Chondrocyte (in vitro differentiated cells): ENCODE data around the gene CASZ1. TPM values are rescaled to one million over a fixed set of nuclear protein-coding genes. Genes with fewer than 3 reads are reported as not detected.

ENCODE experiments used
- DNase-seq: peaks from one replicate; pipeline ENCODE4 v3.0.0; 2021; ENCODE audit warnings: mixed read lengths, low spot score
- H3K27ac Mint-ChIP-seq: one replicate; pipeline ENCODE4 v1.8.0; 2021; ENCODE audit warnings: mild to moderate bottlenecking, moderate library complexity, mixed read lengths; ENCODE audit not compliant: unreplicated experiment
- H3K27me3 Mint-ChIP-seq: 2 replicates; pipeline ENCODE4 v1.8.0; 2021; ENCODE audit warnings: low read depth, mixed read lengths
- H3K36me3 Mint-ChIP-seq: 2 replicates; pipeline ENCODE4 v1.8.0; 2021; ENCODE audit warnings: low read depth, mixed read lengths
- H3K4me1 Mint-ChIP-seq: 2 replicates; pipeline ENCODE4 v1.8.0; 2021; ENCODE audit warnings: low read depth, mild to moderate bottlenecking, mixed read lengths
- H3K4me3 Mint-ChIP-seq: one replicate; pipeline ENCODE4 v1.8.0; 2021; ENCODE audit warnings: mild to moderate bottlenecking, moderate library complexity, mixed read lengths; ENCODE audit not compliant: unreplicated experiment
- H3K9me3 Mint-ChIP-seq: 2 replicates; pipeline ENCODE4 v1.8.0; 2021; ENCODE audit warnings: low read depth, mixed read lengths
- total RNA-seq: library from RNA; stranded (reverse); gene quantifications from 3 replicates; pipeline ENCODE4 v1.2.1, GENCODE V29; 2021
- TF ChIP-seq, protein P1 (sequence below): fragments of 200-600 bp; sonication (generic); IDR thresholded peaks from 2 replicates; pipeline ENCODE4 v1.5.0; 2021; ENCODE audit warnings: antibody characterized with exemption, mild to moderate bottlenecking, moderate library complexity

The CASZ1 gene
- total RNA-seq, 1 donor from 2014 or later = 4.1 TPM

- H3K9me3 Mint-ChIP-seq = no peaks in the 10 kb centered on the region
- no peaks in the 10 kb centered on the region for H3K36me3 Mint-ChIP-seq
- TF ChIP-seq, protein P1, sequence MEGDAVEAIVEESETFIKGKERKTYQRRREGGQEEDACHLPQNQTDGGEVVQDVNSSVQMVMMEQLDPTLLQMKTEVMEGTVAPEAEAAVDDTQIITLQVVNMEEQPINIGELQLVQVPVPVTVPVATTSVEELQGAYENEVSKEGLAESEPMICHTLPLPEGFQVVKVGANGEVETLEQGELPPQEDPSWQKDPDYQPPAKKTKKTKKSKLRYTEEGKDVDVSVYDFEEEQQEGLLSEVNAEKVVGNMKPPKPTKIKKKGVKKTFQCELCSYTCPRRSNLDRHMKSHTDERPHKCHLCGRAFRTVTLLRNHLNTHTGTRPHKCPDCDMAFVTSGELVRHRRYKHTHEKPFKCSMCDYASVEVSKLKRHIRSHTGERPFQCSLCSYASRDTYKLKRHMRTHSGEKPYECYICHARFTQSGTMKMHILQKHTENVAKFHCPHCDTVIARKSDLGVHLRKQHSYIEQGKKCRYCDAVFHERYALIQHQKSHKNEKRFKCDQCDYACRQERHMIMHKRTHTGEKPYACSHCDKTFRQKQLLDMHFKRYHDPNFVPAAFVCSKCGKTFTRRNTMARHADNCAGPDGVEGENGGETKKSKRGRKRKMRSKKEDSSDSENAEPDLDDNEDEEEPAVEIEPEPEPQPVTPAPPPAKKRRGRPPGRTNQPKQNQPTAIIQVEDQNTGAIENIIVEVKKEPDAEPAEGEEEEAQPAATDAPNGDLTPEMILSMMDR = no peak
- no peak for DNase-seq
- peaks cover 5% of the 10 kb centered on the region for H3K4me1 Mint-ChIP-seq
- H3K27me3 Mint-ChIP-seq = no peaks in the 10 kb centered on the region
- no peak overlapping the region for H3K4me3 Mint-ChIP-seq
- no peak overlapping the region for H3K27ac Mint-ChIP-seq
Observed at GRCh38 chr1:10659218-10659617, 137.2 kb downstream of the CASZ1 start.

DNA sequence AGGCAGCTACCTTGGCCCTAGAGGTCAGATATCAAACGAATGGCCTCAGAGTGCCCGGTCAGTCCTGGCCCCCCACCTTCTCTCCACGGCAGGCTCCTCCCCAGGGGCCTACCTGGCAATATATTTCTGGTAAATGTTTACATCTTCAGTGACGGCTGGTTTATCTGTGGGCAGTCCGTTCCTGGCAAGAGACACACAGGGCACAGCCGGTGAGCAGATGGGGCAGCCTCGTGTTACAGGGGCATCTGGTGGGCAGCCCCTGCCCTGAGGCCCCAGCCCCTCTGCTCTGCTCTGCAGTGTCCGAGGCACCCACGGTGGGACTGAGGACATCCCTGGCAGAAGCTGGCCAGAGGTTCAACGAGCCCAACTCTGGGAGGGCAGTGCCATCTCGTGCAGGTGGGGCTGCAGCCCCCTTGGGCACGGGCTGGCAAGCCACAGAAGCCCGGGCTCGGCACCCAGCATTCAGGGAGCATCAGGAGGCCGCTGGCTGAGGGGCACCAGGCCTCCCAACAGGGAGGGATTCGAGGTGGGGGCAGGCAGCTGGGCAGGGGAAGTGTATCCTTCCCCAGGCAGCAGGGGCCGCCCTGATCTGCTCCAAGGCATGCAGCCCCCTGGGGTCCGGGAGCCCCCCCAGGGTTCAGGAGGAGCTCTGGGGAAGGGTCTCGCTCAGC is 137.9 kb downstream of the CASZ1 start:
- Mint-ChIP-seq H3K36me3 (no peaks in the 10 kb centered on the region), H3K27ac (no peak overlapping the region), H3K4me3 (no peak overlapping the region), H3K9me3 (no peaks in the 10 kb centered on the region), H3K4me1 (peaks cover 3% of the 10 kb centered on the region), H3K27me3 (no peaks in the 10 kb centered on the region)
- TF ChIP-seq, protein P1 = no peak
- no peak for DNase-seq

DNA sequence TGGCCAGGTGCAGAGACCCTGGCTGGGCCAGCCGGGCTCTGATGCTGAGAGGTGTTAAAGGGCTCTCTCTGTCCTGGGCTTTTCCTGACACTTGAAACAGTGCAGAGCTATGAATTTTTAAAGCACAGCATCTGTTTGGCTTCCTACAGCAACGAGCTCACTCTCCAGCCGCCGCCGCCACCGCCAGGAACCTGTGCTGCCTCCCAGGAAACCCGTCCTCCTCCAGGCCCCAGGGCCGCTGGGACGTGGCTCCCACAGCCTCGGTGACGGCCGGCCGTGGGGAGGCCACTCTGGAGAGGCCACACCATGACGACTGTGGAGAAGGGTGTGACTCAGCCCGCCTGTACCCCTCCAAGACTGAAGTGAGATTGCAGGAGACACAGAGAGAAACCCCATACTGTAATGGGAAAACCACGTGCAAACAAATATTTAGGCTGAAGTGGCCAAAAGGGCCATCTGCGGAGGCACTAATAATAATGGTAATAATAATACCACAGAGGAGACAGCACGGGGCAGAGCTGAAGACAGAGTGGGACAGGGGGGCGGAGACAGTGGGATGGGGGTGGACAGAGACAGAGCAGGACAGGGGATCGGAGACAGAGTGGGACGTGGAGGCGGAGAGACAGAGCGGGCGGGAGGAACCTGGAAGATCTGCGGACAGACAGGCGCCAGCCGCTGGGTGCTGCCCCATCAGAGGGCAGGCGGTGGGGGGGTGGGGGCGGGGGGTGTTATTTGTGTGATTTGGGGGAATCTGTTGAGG is 139.2 kb downstream of the CASZ1 start:
- no peak overlapping the region for H3K27ac Mint-ChIP-seq
- no peaks in the 10 kb centered on the region for H3K36me3 Mint-ChIP-seq
- H3K4me1 Mint-ChIP-seq = no peaks in the 10 kb centered on the region
- H3K9me3 Mint-ChIP-seq = no peaks in the 10 kb centered on the region
- TF ChIP-seq, protein P1 = no peak
- H3K4me3 Mint-ChIP-seq = no peak overlapping the region
- no peak for DNase-seq
- H3K27me3 Mint-ChIP-seq = no peaks in the 10 kb centered on the region

GRCh38 chr1:10656431-10656830 is 140.0 kb downstream of the CASZ1 start:
- Mint-ChIP-seq H3K4me1 (no peaks in the 10 kb centered on the region), H3K36me3 (no peaks in the 10 kb centered on the region), H3K9me3 (no peaks in the 10 kb centered on the region), H3K4me3 (no peak overlapping the region), H3K27ac (no peak overlapping the region), H3K27me3 (no peaks in the 10 kb centered on the region)
- DNase-seq = no peak
- TF ChIP-seq, protein P1 = no peak

DNA sequence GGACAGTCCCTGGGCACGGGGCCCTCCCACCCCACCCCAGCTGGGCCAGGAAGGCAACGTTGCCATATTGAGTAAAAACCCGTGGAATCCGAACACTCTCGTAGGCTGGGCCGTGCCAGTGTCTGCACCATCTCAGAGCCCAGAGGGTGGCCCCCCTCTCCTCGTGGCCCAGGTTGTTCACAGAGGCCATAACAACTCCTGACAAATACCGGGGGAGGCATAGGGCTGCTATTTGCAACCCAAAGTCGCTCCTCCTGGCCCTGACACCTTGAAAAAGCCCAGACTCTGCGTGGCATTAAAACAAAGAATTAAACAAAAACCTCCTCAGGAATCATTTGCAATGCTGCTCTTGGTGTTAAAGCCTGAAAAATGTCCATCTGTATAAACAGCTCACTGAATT is 141.4 kb downstream of the CASZ1 start:
- no peak overlapping the region for H3K4me3 Mint-ChIP-seq
- DNase-seq = no peak
- H3K27me3 Mint-ChIP-seq = no peaks in the 10 kb centered on the region
- no peaks in the 10 kb centered on the region for H3K9me3 Mint-ChIP-seq
- TF ChIP-seq, protein P1 = no peak
- no peaks in the 10 kb centered on the region for H3K36me3 Mint-ChIP-seq
- H3K27ac Mint-ChIP-seq = no peak overlapping the region
- no peaks in the 10 kb centered on the region for H3K4me1 Mint-ChIP-seq
